Thyroid gland (tissue), 4 donors: ENCODE measurements around the gene ADAMTSL4. TPM values are rescaled to one million over a fixed set of nuclear protein-coding genes. Genes with fewer than 3 reads are reported as not detected.
"Not testable (repeated sequence)": the region's sequence is repeated elsewhere in the genome, so short reads cannot be mapped to it uniquely, and the experiment has no call there.

ENCODE experiments used
- DNase-seq, 2 donors: peaks; one replicate each; pipeline ENCODE4 v3.0.0-alpha.2; 2019
- H3K27ac ChIP-seq, 3 donors: fragments of 200-600 bp; sonication (generic); 1 replicate in 2 of 3; 2 replicates in 1 of 3; pipeline ENCODE4 v1.5.1; 2016 to 2019; ENCODE audit warnings: mild to moderate bottlenecking in 1 of 3, moderate library complexity in 1 of 3
- H3K27me3 ChIP-seq: fragments of 200-600 bp; sonication (generic); one replicate; pipeline ENCODE4 v1.5.1; 2019
- H3K36me3 ChIP-seq, 2 donors: fragments of 200-600 bp; sonication (generic); one replicate each; pipeline ENCODE4 v1.5.1; 2016 to 2019
- H3K4me1 ChIP-seq, 2 donors: fragments of 200-600 bp; sonication (generic); one replicate each; pipeline ENCODE4 v1.5.1; 2017 to 2019
- H3K4me3 ChIP-seq, 3 donors: fragments of 200-600 bp; sonication (generic); replicated peaks in 1 of 3; 1 replicate in 2 of 3; 2 replicates in 1 of 3; pipeline ENCODE4 v1.5.1; 2016; ENCODE audit warnings: mild to moderate bottlenecking in 1 of 3
- H3K9me3 ChIP-seq: fragments of 200-600 bp; sonication (generic); one replicate; pipeline ENCODE4 v1.5.1; 2017
- CTCF ChIP-seq, 6 experiments: fragments of 200-600 bp in 3 of 6; fragments of 450-650 bp in 3 of 6; sonication (generic) in 3 of 6; IDR thresholded peaks; one replicate each; pipeline ENCODE4 v1.5.1; 2016 to 2019; ENCODE audit warnings: antibody characterized with exemption in 6 of 6, mild to moderate bottlenecking in 2 of 6, inconsistent platforms in 1 of 6, moderate library complexity in 1 of 6
- POLR2A ChIP-seq, 2 donors: fragments of 450-650 bp; IDR thresholded peaks; one replicate each; pipeline ENCODE4 v1.6.1; 2017; ENCODE audit warnings: antibody characterized with exemption in 2 of 2, mild to moderate bottlenecking in 2 of 2, moderate library complexity in 1 of 2
- WGBS, 2 donors: methylation state at CpG; one replicate each; pipeline ENCODE4 v1.1.5; 2017; 5-methylcytosine and 5-hydroxymethylcytosine counted together
- intact Hi-C: fragments of 100-400 bp; cut with DNase I; formaldehyde crosslinking; loops from one replicate; pipeline ENCODE4 v1.15.1; 2023
- total RNA-seq, 4 donors: library from RNA; depleted of rRNA; stranded (reverse); fragments of >200 nt; gene quantifications; one replicate each; pipeline ENCODE4 v1.2.3, GENCODE V29; 2016

The ADAMTSL4 gene
- total RNA-seq, 4 donors from 2014 or later: 2.1 to 15.7 (median 6.9) TPM

GRCh38 chr1:150567341-150567716 lies 18.1 kb downstream of the ADAMTSL4 start:
- DNase-seq: peak in 1 of 2 donors; percentile 44
- H3K36me3 ChIP-seq: peaks cover 0 to 4% of the 10 kb centered on the region in 2 donors
- peaks cover 90 to 96% of the 10 kb centered on the region in 2 donors for H3K4me1 ChIP-seq
- peak overlapping the region; percentile 99 to 100 (median 99) for H3K27ac ChIP-seq
- H3K9me3 ChIP-seq: no peaks in the 10 kb centered on the region
- intact Hi-C loops: no loop called here
- H3K27me3 ChIP-seq: no peaks in the 10 kb centered on the region
- peak overlapping the region in 1 of 3 donors; percentile 28 for H3K4me3 ChIP-seq
- peak in 1 of 2 donors; percentile 68 for TF ChIP-seq POLR2A (IDR thresholded peaks at IDR 0.05)
- TF ChIP-seq CTCF (IDR thresholded peaks at IDR 0.05): no peak
- WGBS, 2 donors: 10 to 15% methylated on average over 3 of the region's 3 CpGs

- peak in 1 of 2 donors; percentile 82 for TF ChIP-seq POLR2A (IDR thresholded peaks at IDR 0.05)
- TF ChIP-seq CTCF (IDR thresholded peaks at IDR 0.05): no peak
Observed at GRCh38 chr1:150567717-150568593, 18.7 kb downstream of the ADAMTSL4 start.

GRCh38 chr1:150568594-150568966 lies 19.4 kb downstream of the ADAMTSL4 start:
- H3K4me1 ChIP-seq: peaks cover 90 to 96% of the 10 kb centered on the region in 2 donors
- H3K9me3 ChIP-seq: no peaks in the 10 kb centered on the region
- peak in 1 of 2 donors; percentile 35 for DNase-seq
- intact Hi-C loops: no loop called here
- no peak for TF ChIP-seq CTCF (IDR thresholded peaks at IDR 0.05)
- no peak for TF ChIP-seq POLR2A (IDR thresholded peaks at IDR 0.05)
- H3K27me3 ChIP-seq: no peaks in the 10 kb centered on the region
- peak overlapping the region; percentile 99 to 100 (median 99) for H3K27ac ChIP-seq
- H3K36me3 ChIP-seq: peaks cover 11 to 17% of the 10 kb centered on the region in 2 donors
- peak overlapping the region in 1 of 3 donors; percentile 28 for H3K4me3 ChIP-seq

More at GRCh38 chr1:150567717-150568593, 18.7 kb downstream of the ADAMTSL4 start:
- intact Hi-C loops: no loop called here
- Histone ChIP-seq H3K9me3 (no peaks in the 10 kb centered on the region), H3K4me1 (peaks cover 90 to 96% of the 10 kb centered on the region in 2 donors), H3K36me3 (peaks cover 5 to 10% of the 10 kb centered on the region in 2 donors), H3K4me3 (peak overlapping the region in 1 of 3 donors; percentile 28), H3K27me3 (no peaks in the 10 kb centered on the region), H3K27ac (peak overlapping the region; percentile 99 to 100 (median 99))
- peak; percentile 97 to 98 for DNase-seq
- 4 to 6% methylated on average over 10 of the region's 10 CpGs for WGBS, 2 donors

GRCh38 chr1:150572918-150573647 lies 23.9 kb downstream of the ADAMTSL4 start:
- WGBS, 2 donors: 71% methylated on average over 4 of the region's 4 CpGs
- intact Hi-C loops: no loop called here
- Histone ChIP-seq H3K9me3 (no peaks in the 10 kb centered on the region), H3K27me3 (no peaks in the 10 kb centered on the region), H3K4me3 (peak overlapping the region in 1 of 3 donors; percentile 18), H3K27ac (peak overlapping the region; percentile 99 to 100 (median 99)), H3K36me3 (peaks cover 42 to 55% of the 10 kb centered on the region in 2 donors), H3K4me1 (peaks cover 71 to 73% of the 10 kb centered on the region in 2 donors)
- DNase-seq: peak in 1 of 2 donors; percentile 2
- TF ChIP-seq POLR2A (IDR thresholded peaks at IDR 0.05) (no peak), CTCF (IDR thresholded peaks at IDR 0.05) (no peak)

GRCh38 chr1:150573648-150574071 lies 24.5 kb downstream of the ADAMTSL4 start:
- H3K27me3 ChIP-seq: not testable (repeated sequence)
- DNase-seq: peak in 1 of 2 donors; percentile 3

More at GRCh38 chr1:150573648-150574071, 24.5 kb downstream of the ADAMTSL4 start:
- peak overlapping the region in 1 of 3 donors; percentile 18 for H3K4me3 ChIP-seq
- peak overlapping the region; percentile 99 to 100 (median 99) for H3K27ac ChIP-seq
- 77 to 80% methylated on average over 13 of the region's 13 CpGs for WGBS, 2 donors
- H3K36me3 ChIP-seq: peaks cover 42 to 61% of the 10 kb centered on the region in 2 donors
- H3K9me3 ChIP-seq, intact Hi-C loops: not testable (repeated sequence)
- peaks cover 68 to 69% of the 10 kb centered on the region in 2 donors for H3K4me1 ChIP-seq
